Measurements from ENCODE around the gene FOXN3.
A peak's percentile ranks its signal among the peaks of the same experiment; 100 is the strongest.

The FOXN3 gene

DNA sequence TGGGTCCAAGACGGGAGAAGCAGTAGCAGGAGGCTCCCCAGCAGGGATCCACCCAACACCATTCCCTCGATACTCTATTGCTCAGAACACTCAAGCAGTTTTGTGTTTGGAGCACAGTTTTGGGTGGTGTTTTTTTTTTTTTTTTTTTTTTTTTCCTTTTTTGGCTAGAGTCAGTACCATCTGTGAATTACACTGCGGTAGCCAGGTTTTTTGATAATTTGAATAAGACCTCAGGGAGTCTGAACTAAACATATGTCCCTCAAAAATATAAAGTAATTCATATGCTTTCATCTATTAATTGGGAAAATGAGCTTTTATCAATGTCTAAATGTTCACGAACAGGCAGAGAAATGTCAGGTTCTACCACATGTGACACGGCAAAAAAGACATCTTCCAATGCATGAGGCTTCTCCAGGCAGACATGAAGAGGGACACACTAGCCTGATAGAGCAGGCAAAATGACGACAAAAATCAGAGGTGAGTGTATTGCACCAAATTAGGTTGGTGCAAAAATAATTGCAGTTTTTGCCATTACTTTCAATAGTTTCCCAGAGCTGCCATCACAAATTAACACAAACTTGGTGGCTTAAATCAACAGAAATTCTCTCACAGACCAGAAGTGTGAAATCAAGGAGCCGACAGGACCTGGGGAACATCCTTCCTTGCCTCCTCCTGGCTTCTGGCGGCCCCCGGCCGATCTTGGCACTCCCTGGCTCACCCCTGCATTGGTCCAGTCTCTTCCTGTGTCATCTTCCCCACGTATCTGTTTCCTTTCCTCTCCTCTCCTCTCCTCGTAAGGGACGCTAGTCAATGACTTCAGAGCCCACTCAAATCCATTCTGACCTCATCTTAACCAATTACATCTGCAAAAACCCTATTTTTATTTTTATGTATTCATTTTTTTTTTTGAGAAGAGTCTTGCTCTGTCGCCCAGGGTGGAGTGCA lies 33.9 kb downstream of the FOXN3 start:
- DNase-seq, result no peak

DNA sequence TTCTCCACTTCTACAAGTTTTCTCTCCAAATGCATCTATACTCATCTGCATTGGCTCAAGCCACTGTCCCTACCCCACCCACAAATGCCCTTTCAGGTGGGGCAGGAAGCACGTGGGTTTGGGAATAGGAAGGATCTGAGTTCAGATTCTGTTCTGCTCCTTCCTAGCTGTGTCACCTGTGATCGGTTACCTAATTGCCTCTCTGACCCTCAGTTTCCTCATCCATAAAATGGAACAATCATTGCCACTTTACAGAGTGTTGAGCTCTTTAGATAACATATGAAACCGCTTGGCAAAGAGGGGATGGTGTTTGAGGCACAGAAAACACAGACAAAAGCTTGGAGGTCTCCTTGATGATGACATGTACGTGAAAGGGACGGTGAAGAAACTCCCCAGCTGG lies 34.5 kb downstream of the FOXN3 start:
- no peak for DNase-seq

DNA sequence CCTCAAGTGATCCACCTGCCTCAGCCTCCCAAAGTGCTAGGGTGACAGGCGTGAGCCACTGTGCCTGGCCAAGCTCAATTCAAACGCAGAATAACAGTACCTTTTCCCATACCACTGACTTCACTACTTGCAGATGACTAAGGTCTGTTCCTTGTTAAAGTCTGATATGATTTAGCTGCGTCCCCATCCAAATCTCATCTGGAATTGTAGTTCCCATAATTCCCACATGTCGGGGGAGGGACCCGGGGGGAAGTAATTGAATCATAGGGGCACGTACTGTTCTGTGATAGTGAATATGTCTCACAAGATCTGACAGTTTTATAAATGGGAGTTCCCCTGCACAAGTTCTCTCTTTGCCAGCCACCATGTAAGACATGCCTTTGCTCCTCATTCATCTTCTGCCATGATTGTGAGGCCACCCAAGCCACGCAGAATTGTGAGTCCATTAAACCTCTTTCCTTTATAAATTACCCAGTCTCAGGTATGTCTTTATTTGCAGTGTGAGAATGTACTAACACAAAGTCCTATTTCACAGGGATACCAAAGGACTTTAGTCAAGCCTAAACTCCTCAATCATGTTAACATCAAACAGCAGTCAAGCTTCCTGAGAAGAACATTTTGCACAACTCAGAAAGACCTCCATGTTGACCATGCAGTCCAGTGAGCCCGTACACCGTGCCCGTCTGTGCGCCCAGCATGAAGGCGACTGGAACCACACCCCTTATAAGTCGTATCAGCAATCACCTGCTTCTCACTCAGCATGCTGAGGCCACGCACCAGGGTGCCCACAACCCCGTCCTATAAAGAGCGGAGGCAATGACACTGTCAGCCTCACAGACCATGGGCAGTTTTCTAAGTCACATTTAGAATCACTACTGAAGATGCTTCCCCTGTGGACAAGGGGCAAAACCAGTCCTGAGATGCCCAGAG lies 36.9 kb downstream of the FOXN3 start:
- DNase-seq, result no peak

DNA sequence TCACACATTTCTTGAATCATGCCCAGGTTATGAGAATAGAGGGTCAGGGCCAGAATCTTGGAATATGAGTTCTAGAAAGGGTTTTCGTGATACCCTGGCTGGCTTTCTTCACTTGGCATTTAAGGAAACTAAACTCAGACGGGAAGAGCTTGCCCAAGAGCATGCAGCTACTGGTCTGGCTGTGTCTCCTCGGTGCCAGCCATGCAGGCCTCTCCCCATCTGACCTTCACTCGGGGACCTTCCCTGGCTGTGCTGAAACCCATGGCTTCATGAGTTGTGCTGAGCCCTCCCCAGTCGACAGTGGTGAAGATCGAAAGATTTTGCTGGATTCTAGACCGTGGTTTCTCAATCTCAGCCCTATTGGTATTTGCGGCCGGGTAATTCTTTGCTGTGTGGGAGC lies 38.0 kb downstream of the FOXN3 start:
- no peak for DNase-seq

DNA sequence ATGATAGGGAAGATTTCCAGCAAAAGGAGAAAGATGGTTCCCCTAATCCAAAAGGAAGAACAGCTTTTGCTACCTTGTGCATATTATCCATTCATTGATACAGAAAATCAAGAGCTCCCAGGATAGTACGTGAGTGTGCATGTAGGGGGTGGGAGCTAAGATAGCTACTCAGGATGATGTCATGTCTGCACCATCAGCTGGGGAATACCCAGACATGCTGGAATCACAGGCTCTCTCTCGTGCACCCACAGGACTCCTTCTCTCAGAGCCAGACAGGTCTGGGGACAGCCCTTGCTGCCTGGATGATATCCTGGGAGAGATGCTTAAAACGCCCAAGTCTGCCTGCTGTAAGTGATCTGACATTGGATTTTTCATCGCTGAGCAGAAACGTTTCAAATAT lies 38.9 kb downstream of the FOXN3 start:
- peak; percentile 27 for DNase-seq

DNA sequence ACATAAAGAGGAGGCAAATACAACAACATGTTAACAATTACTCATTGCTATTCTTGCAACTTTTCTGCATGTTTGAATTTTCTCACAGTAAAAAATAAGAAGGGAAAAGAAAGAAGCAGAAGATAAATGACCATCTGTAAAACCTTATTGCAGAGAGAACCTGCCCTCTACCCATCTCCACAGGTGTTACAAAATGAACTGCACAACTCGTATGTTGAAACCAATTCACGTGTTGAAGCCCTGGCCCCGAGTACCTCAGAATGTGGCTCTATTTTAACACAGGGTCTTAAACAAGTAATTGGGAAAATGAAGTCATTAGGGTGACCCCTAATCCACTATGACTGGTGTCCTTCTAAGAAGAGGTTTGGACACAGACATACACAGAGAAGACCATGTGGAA lies 39.5 kb downstream of the FOXN3 start:
- DNase-seq, result no peak

DNA sequence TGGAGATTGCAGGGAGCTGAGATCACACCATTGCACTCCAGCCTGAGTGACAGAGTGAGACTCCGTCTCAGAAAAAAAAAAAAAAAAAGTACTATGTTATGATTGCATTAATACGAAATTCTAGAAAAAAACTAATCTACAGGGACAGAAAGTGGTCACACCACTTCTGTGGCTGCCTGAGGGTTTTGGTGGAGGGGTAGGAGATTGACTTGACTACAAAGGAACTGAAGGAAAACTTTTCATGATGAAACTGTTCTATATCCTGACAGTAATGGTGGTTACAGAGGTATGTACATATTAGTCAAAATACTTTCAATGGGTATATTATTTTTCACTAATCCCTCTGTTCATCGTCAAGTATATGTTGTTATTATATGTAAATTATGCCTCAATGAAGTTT lies 42.1 kb downstream of the FOXN3 start:
- DNase-seq, result no peak

DNA sequence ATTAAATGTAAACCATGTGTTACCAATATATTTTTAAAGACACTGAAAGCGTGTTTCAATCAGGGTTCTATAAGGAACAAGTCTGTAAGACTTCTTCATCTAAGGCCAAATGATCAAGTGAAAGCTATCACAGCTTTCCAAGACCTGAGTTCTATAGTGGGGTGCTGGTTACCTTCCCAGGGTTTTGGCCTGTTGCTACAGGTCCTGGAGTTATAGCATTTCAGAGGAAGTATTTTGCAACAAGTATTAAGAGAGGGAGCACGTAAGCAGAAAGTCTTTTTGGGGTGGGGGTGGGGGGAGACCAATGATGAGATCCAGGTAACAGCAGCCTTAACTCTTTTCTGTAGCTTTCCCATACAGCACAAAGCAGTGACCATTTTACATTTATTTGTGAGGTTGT lies 43.8 kb downstream of the FOXN3 start:
- no peak for DNase-seq

DNA sequence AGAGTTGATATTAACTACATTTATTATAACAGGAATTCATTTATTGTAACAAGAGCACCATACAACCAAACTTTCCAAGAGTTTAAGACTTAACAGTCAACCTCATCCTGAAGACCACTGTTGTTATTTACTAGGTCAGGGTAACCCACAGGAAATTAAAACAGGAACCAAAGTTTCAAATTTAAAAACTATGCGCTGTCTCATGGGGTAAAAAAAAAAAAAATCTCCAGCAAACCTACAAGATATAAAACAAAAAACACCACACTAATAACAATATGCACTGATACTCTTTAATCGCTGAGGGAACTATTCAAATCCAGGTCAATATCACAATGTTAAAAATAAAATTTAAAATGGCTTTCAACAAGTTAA lies 44.5 kb downstream of the FOXN3 start:
- no peak for DNase-seq

DNA sequence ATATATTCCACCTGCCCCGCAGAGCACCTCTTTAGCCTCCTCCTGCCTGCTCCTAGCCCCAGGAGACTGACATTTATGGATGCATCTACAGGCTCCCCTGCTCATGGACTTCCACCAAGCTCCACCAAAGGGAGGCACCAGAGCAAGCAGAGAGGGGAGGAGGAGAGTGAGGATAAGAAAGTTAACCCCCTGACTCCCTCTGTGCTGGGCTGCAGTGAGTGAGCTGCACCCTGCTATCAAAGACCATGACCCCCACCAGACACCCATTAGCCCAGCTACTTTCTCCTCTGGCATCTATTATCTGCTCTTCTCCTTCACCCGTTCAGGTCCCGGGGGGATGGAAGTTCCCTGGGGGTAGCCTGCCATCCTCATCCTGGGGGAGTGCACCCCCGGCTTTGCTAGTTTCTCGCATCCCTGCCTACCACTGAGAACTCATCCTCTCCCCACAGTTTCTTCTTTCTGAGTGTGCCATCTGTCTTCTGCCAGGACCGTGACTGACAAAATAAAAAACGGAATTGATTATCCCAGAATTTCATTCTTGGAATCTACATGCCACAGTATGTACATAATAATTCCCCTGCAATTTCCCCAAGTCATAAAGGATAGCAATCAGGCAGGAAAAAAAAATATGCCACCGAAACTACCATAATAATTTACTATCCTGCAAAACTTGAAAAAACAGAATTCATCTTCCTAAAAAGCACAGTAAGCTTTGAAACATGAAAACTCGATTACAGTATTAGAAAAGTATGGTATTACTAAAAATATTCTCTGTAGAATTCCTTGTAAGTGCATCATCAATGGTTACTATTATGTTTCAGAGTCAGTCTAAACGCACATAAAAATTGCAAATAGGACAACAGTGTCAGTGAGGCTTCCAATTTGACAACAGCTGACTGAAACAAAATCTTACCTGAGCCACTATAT lies 45.2 kb downstream of the FOXN3 start:
- DNase-seq, result no peak

DNA sequence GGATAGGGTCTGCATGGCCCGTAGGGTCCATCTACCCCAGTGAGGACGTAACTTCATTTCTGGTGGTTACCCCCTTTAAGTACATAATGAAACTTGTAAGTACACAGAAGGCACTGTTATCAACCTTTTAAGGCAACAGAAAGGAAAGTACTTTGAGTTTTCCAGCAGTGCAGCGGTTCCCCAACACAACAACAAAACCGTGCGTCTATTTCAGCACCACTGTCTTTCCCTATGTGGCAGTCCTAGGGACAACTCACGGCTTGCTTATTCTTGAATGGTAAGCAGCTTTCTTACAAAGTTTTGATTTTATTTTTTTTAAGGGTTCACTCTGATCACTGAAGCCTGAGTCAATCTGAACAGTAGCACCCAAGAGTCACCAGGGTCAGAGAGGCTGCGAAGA lies 46.3 kb downstream of the FOXN3 start:
- no peak for DNase-seq

DNA sequence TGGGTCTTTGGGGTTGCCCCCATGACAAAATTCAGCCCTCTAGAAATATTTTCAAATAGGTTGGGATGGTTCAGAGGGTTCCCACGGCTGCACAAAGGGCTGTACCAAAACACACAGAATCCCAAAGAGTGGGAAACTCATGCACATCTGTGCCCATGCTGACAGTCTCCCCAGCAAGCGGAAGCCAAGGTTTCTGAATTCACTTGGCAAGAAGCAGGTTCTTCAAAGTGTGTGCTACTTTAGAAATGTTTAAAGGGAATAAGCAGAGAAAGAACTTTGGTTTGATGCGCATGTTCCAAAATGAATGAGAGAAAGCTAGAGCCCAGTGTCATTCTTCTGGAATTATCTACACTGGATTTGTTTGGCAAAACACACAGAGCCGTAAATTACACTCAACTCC lies 46.7 kb downstream of the FOXN3 start:
- DNase-seq, result no peak

DNA sequence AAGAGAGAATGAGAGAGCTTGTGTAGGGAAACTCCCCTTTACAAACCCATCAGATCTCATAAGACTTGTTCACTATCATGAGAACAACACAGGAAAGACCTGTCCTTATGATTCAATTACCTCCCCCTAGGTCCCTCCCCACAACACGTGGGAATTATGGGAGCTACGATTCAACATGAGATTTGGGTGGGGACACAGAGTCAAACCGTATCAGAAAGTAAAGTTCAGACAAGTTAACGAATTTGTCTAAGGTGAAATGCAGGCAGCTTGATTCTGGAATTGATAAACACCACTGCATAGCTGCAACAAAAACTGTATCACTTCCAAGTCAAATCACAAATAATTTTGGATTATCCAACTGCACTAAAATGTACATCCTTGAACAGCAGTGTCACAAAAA lies 47.4 kb downstream of the FOXN3 start:
- no peak for DNase-seq

DNA sequence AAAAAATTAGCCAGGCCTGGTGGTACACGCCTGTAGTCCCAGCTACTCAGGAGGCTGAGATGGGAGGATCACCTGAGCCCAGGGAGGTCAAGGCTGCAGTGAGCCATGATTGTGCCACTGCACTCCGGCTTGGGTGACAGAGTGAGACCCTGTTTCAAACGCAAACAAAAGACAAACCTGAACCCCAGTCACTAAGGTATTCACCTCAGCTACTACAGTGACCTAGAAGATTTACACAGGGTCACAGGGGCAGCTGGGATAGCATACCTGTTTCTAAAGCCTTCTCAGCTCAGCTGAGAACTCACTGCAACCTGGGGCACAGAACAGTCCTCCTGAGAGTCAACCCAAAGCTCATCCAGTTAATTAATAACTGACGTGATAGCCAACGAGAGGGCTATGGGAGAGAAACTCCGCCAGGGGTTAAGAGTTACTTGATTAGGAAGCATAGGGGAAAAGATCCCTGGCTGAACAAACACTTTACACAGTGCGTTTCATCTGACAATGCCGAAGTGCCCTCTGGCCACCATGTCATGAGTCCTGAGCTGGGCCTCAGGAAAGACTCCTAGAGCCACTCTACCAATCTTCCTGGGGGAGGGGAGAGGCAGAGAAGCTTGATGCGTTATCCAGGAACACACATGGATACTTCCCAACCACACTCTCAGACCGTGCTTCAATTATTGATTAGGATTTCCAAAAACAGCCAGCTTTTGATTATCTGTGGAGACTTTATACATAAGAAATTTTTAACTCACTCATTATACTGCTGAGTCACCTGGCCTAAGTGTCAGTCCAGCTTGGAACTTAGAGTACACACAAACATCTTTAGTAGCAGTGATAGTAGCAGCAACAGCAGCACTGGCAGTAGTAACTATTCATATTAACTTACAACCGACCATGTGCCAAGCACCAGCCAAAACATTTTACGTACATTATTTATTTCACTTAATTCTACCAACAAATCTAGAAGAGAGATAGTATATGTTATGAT lies 48.2 kb downstream of the FOXN3 start:
- DNase-seq, result no peak

DNA sequence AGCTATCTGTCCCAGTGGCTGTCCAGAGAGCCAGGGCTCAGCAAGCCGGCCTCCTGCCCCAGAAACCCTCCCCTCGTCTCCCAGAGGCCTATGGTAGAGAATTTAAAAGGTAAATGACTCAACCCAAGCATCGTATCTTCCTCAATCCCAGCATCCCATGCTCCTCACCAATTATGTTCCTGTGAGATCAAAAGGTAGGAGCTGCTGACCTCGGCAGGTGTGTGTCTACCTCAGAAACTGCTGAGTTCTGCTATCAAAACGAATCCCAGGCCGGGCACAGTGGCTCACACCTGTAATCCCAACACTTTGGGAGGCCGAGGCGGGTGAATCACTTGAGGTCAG lies 49.3 kb downstream of the FOXN3 start:
- DNase-seq, result no peak

DNA sequence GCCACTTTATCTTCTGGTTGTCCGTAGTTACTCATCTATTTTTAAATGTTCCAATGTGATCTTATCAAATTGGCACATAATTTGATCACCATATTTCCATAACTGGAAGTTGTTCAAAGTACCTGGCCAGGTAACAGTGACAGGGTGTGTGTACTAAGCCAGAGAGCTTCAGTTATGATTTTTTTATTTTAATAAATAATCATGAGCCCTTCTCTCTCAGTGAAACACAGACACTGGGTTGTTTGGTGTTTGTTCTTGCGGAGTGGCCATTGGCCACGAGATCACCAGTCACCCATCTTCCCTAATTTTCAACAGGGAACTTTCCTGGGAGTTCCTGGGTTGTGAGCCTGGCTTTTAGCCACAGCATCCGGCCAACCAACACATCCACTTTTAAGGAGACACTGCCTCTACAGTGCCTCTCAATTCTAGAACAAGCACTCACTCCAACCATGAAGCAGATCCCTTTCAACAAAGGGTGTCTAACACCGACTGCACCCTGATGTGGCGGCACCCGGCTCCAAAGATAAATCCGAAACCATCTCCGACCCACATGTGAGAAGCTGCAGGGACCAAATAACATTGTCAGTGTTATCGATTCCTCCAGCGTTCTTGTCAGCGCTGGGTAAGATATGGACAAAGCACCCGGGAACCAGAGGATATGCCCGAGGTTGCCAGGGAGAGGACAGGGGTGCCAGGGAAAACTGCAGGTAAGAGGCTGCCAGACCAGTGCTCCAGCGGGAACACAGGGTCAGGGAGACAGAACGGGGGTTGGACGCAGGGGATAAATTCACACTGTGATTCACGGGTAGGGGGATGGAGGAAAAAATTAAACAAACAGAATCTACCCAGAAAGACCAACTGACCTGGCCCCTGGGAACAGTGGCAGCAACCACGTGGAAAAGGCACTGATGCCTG lies 49.9 kb downstream of the FOXN3 start:
- no peak for DNase-seq

DNA sequence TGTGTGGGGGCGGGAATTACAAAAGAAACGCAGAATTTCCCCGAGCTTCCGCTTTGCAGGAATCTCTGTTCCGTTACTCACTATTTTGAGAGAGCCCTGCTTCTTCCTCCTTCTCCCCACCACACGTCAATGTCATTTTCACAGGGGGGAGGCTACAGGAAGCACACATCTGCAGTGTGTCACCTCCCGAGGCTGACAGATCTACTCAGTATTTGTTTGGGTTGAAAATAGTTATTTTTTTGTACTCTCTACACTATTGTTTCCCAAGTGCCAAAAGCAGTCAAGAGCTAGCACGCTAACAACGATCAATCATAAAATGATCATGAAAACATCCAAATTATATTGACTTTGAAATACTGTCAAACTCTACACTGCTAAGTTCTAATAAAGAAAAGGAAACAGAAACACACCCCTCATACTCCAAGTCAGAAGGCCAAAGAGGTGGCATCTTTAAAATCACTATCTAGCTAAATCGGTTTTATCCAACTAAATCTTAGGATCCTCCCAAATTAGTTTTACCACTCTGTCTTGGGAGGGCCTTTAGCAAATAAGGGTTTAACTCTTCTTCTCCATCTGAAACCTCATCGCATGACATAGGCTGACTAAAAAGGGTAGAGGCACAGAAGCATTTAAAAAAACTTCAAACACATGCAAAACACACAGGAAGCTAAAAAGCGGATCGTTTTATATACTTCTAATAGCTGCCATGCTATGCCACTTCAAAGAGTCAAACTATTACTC lies 51.8 kb downstream of the FOXN3 start:
- DNase-seq, result peak; percentile 69

DNA sequence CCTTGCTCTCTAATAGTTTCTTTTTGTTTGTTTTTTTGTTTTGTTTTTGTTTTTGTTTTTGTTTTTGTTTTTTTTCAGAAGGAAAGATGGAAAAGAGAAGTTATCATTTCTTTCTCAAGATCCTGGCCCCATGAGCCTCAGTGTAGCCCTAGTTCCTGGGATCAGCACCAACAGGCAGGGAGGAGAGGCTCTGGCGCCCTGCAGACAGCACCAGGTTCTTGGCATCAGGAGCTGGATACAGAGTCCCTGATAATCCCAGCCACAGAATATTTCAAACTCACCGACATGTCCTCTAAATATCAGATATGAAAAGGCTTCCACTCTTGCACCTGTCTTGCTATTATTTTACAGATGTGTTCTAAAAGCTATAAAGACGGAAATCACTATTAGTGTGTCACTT lies 52.7 kb downstream of the FOXN3 start:
- no peak for DNase-seq

DNA sequence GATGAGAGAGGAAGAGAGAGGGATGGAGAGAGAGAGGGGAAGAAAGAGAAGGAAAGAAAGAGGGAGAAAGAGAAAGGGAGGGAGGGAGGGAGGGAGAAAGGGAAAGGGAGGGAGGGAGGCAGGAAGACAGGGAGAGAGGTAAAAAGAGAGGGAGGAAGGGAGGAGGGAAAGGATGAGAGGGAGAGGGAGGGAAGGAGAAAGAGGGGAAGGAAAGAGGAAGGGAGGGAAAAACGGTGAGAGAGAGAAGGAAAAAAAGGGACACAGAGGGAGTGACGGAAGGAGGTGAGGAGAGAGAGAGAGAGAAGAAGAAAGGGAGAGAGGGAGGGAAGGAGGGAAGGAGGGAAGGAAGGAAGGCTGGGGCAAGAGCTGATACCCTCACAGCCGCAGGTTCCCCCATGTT lies 56.8 kb downstream of the FOXN3 start:
- no peak for DNase-seq

Data from CD4-positive, alpha-beta T cell treated with Interleukin-17A for 4 hours (primary cell).